GM13976 (cell line): ENCODE data around the gene COL16A1.

Experiments
- DNase-seq: peaks from one replicate; pipeline ENCODE4 v3.0.0; 2012; ENCODE audit warnings: low spot score
- in situ Hi-C: fragments of 300-500 bp; cut with MboI; formaldehyde crosslinking; loops from one replicate; pipeline ENCODE4 v1.12.0; 2022; ENCODE audit warnings: low sequenced_read_pairs, mixed read lengths, inconsistent platforms; ENCODE audit not compliant: unreplicated experiment
- TF ChIP-seq, protein P1 (sequence below): IDR thresholded peaks from 2 replicates; pipeline ENCODE4 v1.5.1; 2012; ENCODE audit warnings: borderline replicate concordance, mild to moderate bottlenecking; ENCODE audit not compliant: insufficient read depth; ENCODE audit errors: extremely low read depth, missing control alignments, control extremely low read depth

Gene COL16A1

DNA sequence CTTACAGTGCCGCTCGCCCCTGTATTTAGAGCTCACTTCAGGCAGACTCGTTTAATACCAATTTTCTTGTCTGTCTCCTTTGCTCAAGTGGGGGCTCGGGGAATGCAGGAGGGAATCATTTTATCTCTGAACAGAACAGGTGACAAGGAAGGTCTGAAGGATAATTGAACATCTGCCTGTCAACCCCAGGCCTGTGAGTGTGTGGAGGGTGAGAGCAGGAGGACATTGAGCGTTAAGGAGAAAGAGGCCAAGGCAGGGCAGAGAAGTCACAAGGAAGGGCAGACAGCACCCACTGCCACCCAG, 49.4 kb downstream of the COL16A1 start:
- no peak for DNase-seq
- in situ Hi-C loops, result loop anchor here (25.0 kb wide), 1 partner anchor 308 kb away; no protein-coding TSS in a partner anchor
- TF ChIP-seq, protein P1, sequence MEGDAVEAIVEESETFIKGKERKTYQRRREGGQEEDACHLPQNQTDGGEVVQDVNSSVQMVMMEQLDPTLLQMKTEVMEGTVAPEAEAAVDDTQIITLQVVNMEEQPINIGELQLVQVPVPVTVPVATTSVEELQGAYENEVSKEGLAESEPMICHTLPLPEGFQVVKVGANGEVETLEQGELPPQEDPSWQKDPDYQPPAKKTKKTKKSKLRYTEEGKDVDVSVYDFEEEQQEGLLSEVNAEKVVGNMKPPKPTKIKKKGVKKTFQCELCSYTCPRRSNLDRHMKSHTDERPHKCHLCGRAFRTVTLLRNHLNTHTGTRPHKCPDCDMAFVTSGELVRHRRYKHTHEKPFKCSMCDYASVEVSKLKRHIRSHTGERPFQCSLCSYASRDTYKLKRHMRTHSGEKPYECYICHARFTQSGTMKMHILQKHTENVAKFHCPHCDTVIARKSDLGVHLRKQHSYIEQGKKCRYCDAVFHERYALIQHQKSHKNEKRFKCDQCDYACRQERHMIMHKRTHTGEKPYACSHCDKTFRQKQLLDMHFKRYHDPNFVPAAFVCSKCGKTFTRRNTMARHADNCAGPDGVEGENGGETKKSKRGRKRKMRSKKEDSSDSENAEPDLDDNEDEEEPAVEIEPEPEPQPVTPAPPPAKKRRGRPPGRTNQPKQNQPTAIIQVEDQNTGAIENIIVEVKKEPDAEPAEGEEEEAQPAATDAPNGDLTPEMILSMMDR, result no peak

DNA sequence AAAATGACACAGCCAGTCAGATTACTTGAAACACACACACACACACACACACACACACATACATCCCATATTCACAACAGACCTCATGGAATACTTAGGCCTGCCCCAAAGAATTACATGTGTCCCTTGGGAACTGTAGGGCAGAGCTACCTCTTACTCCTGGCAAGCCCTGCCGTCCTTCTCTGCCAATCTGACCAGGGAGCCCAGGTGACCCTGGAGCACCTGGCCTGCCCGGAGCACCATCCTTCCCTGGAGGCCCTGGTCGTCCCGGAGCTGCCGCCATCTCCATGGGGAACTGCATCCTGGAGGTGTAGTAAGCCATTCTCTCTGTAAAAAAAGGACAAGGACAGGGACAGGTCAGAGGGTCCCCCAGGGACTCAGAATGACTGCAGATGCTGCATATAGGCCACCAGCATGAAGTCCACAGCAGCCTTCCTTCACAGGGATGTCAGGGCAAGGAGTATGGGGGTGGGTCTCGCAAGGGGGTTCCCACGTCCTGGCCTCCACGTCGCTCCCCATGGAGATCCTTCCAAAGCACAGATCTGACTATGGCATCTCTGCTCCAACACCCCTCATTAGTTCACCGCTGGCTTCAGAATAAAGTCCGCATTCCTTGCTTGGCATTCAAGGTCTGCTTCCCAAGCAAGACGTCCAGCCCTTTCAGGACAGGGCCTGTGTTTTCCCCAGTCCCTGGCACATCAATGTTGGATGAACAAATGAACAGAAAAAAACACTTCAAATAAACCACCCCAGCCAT, 49.9 kb downstream of the COL16A1 start:
- in situ Hi-C loops, result loop anchor here (25.0 kb wide), 1 partner anchor 308 kb away; no protein-coding TSS in a partner anchor
- DNase-seq, result no peak
- TF ChIP-seq, protein P1, result no peak

DNA sequence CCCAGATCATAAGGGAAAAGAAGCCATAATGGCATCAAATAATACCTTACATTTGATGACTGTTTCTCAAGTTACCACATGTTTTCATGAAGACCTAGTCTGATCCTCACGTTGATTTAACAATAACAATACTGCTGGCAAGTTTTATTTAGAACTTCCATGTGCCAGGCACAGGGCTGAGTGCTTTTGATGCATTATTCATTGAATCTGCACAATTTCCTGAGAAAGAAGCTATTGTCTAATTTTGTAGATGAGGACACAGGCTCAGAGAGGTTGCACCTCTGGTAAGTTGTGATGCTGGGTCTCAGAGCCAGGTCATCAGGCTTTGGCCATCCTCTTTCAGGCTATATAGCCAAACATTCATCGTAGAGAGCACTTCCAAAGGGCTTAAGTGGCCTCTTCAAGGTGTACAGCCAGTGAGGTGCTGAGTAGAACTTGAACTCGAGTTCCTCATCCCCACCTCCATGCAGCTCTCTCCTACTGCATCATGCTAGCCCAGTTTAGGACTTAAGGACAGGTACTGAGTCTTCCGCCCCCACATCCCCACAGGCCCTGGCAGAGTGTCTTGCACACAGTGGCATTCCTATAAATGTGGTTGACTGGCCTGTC, 50.8 kb downstream of the COL16A1 start:
- no peak for DNase-seq
- in situ Hi-C loops, result loop anchor here (25.0 kb wide), 1 partner anchor 309 kb away; no protein-coding TSS in a partner anchor
- TF ChIP-seq, protein P1, result no peak

DNA sequence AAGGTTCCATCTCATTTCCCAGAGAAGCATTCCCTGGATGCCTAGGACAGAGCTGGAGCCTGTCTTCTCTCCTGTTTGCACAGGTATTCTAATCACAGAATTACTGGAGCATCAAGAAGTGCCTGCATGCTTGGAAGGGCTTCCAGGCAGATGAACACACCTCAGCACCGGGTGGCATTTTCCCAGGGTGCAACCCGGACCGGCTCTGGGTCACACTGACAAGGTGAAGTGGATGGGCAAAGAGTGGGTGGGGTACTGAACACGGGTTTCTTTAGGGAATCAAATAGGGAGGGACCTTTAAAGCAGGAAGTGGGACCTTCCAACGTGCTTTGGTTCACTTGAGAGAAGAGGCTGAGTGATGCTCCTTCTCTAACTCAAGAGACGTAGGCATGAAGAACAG, 52.1 kb downstream of the COL16A1 start:
- in situ Hi-C loops, result loop anchor here (25.0 kb wide), 1 partner anchor 311 kb away; no protein-coding TSS in a partner anchor
- no peak for DNase-seq
- TF ChIP-seq, protein P1, result no peak

DNA sequence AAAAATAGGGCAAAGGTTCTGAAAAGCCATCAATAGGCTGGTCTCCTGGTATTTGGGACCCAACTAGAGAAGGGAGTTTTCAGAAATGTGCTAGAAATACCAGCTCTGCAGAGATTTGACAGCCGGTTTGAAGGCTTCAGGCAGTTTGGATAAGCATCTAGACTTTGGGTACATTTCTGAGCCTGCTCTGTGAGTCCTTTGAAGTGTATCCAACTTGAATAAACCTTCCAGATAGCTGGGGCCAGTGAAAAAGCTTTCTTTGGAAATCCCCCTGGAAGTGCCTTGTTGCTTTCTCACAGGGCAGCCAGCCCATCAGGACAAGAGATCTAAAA, 52.8 kb downstream of the COL16A1 start:
- in situ Hi-C loops, result loop anchor here (25.0 kb wide), 1 partner anchor 311 kb away; no protein-coding TSS in a partner anchor
- TF ChIP-seq, protein P1, result no peak
- no peak for DNase-seq

DNA sequence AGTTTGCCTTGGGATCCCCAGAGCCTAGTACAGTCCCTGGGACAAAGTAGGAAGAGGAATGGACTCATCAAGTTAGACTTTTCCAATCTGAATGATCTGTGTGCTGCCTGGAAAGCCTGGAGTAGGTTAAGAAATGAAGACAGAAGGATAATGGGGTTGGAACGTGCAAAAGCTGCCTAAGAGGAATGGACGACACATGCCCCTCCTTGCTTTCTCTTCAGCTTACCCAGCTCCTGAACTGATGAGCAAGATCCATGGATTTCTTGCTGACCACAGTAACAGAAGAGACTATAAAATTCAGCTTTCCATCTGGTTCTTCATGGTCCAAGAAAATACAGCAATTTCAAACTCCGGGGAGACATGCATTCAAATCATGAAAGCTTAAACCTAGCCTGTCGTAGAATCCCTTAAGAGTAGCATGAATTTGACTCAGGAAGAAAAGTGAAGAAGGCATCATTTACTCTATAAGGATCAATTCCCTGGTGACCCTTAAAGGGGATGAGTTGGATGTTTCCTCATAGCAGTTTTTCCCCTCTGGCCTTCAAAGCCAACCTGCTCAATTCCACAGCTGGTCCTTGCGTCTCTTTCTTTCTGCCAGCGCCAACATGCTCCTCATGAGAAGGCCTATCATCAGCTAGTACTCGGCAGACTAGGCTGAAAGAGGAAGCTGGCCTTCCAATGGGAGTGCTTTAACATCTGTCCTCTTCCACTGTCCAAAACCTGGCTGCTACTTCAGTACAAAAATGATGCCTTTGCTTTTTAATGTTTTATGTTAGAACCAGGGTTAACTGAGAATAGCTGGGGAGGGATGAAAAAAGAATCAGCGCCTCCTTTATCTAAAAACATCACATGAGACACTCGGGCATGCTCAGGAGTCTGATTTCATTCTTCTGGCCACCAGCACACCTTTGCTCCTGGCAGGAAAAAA, 53.4 kb downstream of the COL16A1 start:
- DNase-seq, result no peak
- TF ChIP-seq, protein P1, result no peak
- in situ Hi-C loops, result loop anchor here (25.0 kb wide), 1 partner anchor 312 kb away; no protein-coding TSS in a partner anchor
